Colonic mucosa (tissue), 4 donors: ENCODE results near the gene SLC5A2. TPM values are rescaled to one million over a fixed set of nuclear protein-coding genes. Genes with fewer than 3 reads are reported as not detected.
"Not testable (repeated sequence)": the region's sequence is repeated elsewhere in the genome, so short reads cannot be mapped to it uniquely, and the experiment has no call there.

Experiments
- DNase-seq: peaks from one replicate; pipeline ENCODE4 v3.0.0-alpha.2; 2020
- H3K27ac ChIP-seq: fragments of 200-600 bp; one replicate; pipeline ENCODE4 v1.8.0; 2021
- H3K27me3 ChIP-seq: fragments of 200-600 bp; one replicate; pipeline ENCODE4 v1.8.0; 2021
- H3K36me3 ChIP-seq: fragments of 200-600 bp; one replicate; pipeline ENCODE4 v1.8.0; 2021
- H3K4me1 ChIP-seq: fragments of 200-600 bp; one replicate; pipeline ENCODE4 v1.8.0; 2021; ENCODE audit warnings: mild to moderate bottlenecking
- H3K4me3 ChIP-seq: fragments of 200-600 bp; one replicate; pipeline ENCODE4 v1.8.0; 2021
- H3K9ac ChIP-seq, 2 donors: one replicate each; pipeline ENCODE4 v1.7.0; 2013; ENCODE audit warnings: control low read depth in 2 of 2, low read depth in 2 of 2, low read length in 2 of 2
- H3K9me3 ChIP-seq: fragments of 200-600 bp; one replicate; pipeline ENCODE4 v1.8.0; 2021
- intact Hi-C: fragments of 100-400 bp; cut with DNase I; formaldehyde crosslinking; loops from one replicate; pipeline ENCODE4 v1.14.1; 2022
- total RNA-seq, 2 donors: library from RNA; stranded (reverse); fragmentation: NEBNext Ultra II Directional in 1 of 2; extraction: Animal tissue kit (Norgen Biotek cat#: 25700) in 1 of 2; gene quantifications; one replicate each; pipeline ENCODE4 v1.2.1, GENCODE V29; 2021
- TF ChIP-seq, protein P1 (sequence below): fragments of 200-600 bp; IDR thresholded peaks from one replicate; pipeline ENCODE4 v1.8.0; 2022; ENCODE audit warnings: antibody characterized with exemption, mild to moderate bottlenecking
- donor health status: healthy.
- donor health status: DM: no; HTN: no; CAD: no.
- donor health status: DM: no; HTN: no; CAD: no.

Gene SLC5A2
- total RNA-seq, 2 donors from 2014 or later: 0.20 to 0.21 TPM

GRCh38 chr16:31513884-31514283, 31.0 kb downstream of the SLC5A2 start:
- TF ChIP-seq, protein P1, sequence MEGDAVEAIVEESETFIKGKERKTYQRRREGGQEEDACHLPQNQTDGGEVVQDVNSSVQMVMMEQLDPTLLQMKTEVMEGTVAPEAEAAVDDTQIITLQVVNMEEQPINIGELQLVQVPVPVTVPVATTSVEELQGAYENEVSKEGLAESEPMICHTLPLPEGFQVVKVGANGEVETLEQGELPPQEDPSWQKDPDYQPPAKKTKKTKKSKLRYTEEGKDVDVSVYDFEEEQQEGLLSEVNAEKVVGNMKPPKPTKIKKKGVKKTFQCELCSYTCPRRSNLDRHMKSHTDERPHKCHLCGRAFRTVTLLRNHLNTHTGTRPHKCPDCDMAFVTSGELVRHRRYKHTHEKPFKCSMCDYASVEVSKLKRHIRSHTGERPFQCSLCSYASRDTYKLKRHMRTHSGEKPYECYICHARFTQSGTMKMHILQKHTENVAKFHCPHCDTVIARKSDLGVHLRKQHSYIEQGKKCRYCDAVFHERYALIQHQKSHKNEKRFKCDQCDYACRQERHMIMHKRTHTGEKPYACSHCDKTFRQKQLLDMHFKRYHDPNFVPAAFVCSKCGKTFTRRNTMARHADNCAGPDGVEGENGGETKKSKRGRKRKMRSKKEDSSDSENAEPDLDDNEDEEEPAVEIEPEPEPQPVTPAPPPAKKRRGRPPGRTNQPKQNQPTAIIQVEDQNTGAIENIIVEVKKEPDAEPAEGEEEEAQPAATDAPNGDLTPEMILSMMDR: no peak
- Histone ChIP-seq H3K4me1 (peaks cover 3% of the 10 kb centered on the region), H3K27ac (no peak overlapping the region), H3K4me3 (no peak overlapping the region), H3K9me3 (no peaks in the 10 kb centered on the region), H3K27me3 (no peaks in the 10 kb centered on the region), H3K9ac (no peak overlapping the region), H3K36me3 (no peaks in the 10 kb centered on the region)
- intact Hi-C loops: no loop called here
- DNase-seq: no peak

- intact Hi-C loops: no loop called here
- H3K9me3 ChIP-seq: no peaks in the 10 kb centered on the region
- no peak for DNase-seq
- TF ChIP-seq, protein P1: no peak
- H3K36me3 ChIP-seq: no peaks in the 10 kb centered on the region
- H3K4me1 ChIP-seq: no peaks in the 10 kb centered on the region
- no peak overlapping the region for H3K27ac ChIP-seq
- H3K4me3 ChIP-seq: no peak overlapping the region
- no peaks in the 10 kb centered on the region for H3K27me3 ChIP-seq
- no peak overlapping the region for H3K9ac ChIP-seq
Measured at GRCh38 chr16:31517800-31518402, 35.0 kb downstream of the SLC5A2 start.

DNA sequence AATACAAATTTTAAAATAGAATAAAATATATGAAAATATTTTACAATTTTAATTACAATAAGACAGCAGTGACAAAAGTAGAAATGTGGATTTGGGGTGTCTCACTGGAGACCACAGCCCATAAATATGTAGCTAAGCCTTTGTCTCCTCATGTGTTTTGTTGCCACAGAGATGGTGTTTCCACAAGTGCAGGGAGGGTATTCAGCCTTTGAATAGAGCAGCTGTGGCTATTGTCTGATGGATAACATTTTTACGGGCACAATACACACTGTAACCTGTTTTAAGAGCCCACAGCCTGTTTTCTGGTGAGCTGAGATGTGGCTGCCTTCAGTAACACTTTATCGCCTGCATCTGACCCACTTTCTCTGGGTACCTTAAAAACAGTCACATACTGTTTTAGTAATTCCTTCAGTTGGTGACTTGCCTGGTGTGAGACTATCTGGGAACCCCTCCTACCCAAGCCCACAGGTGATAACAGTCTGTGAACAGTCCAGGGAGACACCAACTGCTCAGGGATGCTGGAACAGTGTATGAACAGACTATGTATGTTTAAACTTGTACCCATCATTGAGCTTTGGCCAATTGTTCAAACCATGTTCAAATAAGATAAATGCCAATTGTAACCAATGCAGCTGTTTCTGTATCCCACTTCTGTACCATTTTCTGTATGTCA, 37.0 kb downstream of the SLC5A2 start:
- Histone ChIP-seq H3K4me1 (no peaks in the 10 kb centered on the region), H3K4me3 (no peak overlapping the region), H3K9me3 (no peaks in the 10 kb centered on the region), H3K27ac (no peak overlapping the region), H3K9ac (no peak overlapping the region), H3K27me3 (no peaks in the 10 kb centered on the region), H3K36me3 (no peaks in the 10 kb centered on the region)
- intact Hi-C loops: no loop called here
- TF ChIP-seq, protein P1: no peak
- DNase-seq: no peak

DNA sequence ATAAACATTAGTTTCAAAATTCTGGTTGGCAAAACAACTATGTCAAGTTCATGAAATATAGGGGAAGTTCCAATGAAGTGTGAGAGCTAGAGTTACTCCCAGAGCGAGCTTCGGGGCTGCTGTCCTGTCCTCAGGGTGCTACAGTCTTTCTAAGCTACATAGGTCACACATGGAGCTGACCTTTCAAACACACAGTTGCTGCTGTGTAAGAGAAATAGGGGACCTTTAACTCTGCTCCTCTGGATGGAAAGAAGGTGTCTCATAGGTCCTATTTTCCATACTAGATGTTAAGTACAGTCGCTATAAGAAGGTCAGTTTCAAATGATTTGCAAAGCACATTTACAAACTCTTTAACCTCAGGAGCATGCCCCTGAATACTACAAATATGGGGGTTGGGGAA, 38.4 kb downstream of the SLC5A2 start:
- no peak overlapping the region for H3K9ac ChIP-seq
- H3K36me3 ChIP-seq: no peaks in the 10 kb centered on the region
- H3K9me3 ChIP-seq: no peaks in the 10 kb centered on the region
- DNase-seq: no peak
- H3K27ac ChIP-seq: no peak overlapping the region
- no peak overlapping the region for H3K4me3 ChIP-seq
- H3K27me3 ChIP-seq: no peaks in the 10 kb centered on the region
- H3K4me1 ChIP-seq: no peaks in the 10 kb centered on the region
- TF ChIP-seq, protein P1: no peak
- intact Hi-C loops: no loop called here

- Histone ChIP-seq H3K4me1 (no peaks in the 10 kb centered on the region), H3K9ac (no peak overlapping the region), H3K27me3 (no peaks in the 10 kb centered on the region), H3K4me3 (no peak overlapping the region), H3K36me3 (no peaks in the 10 kb centered on the region), H3K27ac (no peak overlapping the region), H3K9me3 (no peaks in the 10 kb centered on the region)
- TF ChIP-seq, protein P1: no peak
- intact Hi-C loops: no loop called here
- DNase-seq: no peak
Measured at GRCh38 chr16:31522071-31522470, 39.1 kb downstream of the SLC5A2 start.

GRCh38 chr16:31523768-31524167, 40.8 kb downstream of the SLC5A2 start:
- H3K4me3 ChIP-seq, H3K27me3 ChIP-seq, H3K27ac ChIP-seq, intact Hi-C loops, H3K9me3 ChIP-seq, H3K9ac ChIP-seq, DNase-seq, H3K36me3 ChIP-seq, H3K4me1 ChIP-seq: not testable (repeated sequence)
